Measurements from ENCODE around the gene FBXO42.

Gene FBXO42

DNA sequence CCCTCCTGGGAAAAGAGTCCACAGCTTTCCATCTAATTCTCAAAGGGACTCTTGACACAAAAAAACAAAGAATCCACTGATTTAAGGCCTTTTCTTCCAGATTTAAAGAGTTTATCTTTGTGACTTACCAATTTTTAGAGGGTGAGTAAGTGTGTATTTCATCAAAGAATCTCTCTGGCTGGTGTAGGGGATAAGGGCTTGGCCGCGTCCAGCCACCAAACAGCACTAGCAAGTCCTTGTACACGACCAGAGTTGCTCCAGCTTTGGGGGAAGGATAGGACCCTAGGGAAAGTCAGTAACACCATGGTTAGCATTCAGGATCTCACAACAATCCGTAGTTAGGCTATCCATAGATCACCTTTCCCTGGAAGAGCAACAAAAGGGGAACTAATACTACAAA lies 95.8 kb downstream of the FBXO42 start:
- TF ChIP-seq POU2F2 (IDR thresholded peaks at IDR 0.05; ENCODE audit: low read depth, low read length) (no peak), TAF1 (IDR thresholded peaks at IDR 0.05; ENCODE audit: low read depth, low read length) (no peak), SPI1 (IDR thresholded peaks at IDR 0.05; ENCODE audit: low read depth, low read length) (no peak), POLR2AphosphoS5 (IDR thresholded peaks at IDR 0.05; ENCODE audit: low read depth, low read length) (no peak), POLR2A (IDR thresholded peaks at IDR 0.05; ENCODE audit: low read depth, low read length) (no peak), PAX5 (IDR thresholded peaks at IDR 0.05; ENCODE audit: insufficient read depth, low read length, severe bottlenecking) (no peak)
- no peak for FAIRE-seq
- no peak for DNase-seq (ENCODE audit: insufficient read length, low spot score)

DNA sequence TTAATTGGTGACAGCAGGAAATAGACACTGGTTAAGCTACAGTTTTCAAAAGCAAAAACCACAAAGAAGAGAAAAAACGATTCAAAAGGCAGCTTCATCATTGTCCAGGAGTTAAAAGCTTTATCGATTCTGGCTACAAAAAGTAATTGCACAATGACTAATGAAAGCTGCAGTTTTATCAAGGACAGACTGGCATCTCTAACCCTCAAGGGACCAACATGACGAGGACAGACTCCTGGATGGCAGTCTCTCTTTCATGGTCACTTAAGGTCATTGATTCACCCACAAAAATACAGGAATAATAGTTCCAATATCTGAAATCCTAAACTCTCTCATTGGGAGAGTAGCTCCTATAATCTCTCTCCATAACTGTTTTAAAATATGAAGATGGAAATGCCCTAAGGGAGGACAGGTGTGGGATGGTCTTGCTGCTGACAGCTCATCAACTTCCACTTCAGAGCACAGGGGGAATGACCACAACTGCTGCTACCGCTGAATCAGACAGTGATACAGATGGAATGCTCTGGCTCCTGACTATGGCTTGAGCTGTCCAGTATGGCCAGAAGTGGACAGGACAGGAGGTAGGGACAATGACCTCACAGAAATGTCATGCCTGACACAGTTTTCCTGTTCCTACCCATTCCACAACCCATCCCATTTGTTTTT lies 97.9 kb downstream of the FBXO42 start:
- FAIRE-seq = no peak
- TF ChIP-seq POLR2A (IDR thresholded peaks at IDR 0.05; ENCODE audit: low read depth, low read length) = no peak
- TF ChIP-seq POLR2AphosphoS5 (IDR thresholded peaks at IDR 0.05; ENCODE audit: low read depth, low read length) = no peak
- DNase-seq (ENCODE audit: insufficient read length, low spot score) = no peak

GRCh38 chr1:16253332-16253922 lies 98.9 kb downstream of the FBXO42 start:
- FAIRE-seq (no peak), DNase-seq (ENCODE audit: insufficient read length, low spot score) (no peak)
- no peak for TF ChIP-seq POLR2A (IDR thresholded peaks at IDR 0.05; ENCODE audit: low read depth, low read length)
- no peak for TF ChIP-seq POU2F2 (IDR thresholded peaks at IDR 0.05; ENCODE audit: low read depth, low read length)
- no peak for TF ChIP-seq SPI1 (IDR thresholded peaks at IDR 0.05; ENCODE audit: low read depth, low read length)
- TF ChIP-seq TAF1 (IDR thresholded peaks at IDR 0.05; ENCODE audit: low read depth, low read length) = no peak
- TF ChIP-seq POLR2AphosphoS5 (IDR thresholded peaks at IDR 0.05; ENCODE audit: low read depth, low read length) = no peak
- no peak for TF ChIP-seq PAX5 (IDR thresholded peaks at IDR 0.05; ENCODE audit: insufficient read depth, low read length, severe bottlenecking)

- TF ChIP-seq POLR2A (IDR thresholded peaks at IDR 0.05; ENCODE audit: low read depth, low read length) (no peak), TAF1 (IDR thresholded peaks at IDR 0.05; ENCODE audit: low read depth, low read length) (no peak), PAX5 (IDR thresholded peaks at IDR 0.05; ENCODE audit: insufficient read depth, low read length, severe bottlenecking) (no peak), SPI1 (IDR thresholded peaks at IDR 0.05; ENCODE audit: low read depth, low read length) (no peak), POU2F2 (IDR thresholded peaks at IDR 0.05; ENCODE audit: low read depth, low read length) (no peak), POLR2AphosphoS5 (IDR thresholded peaks at IDR 0.05; ENCODE audit: low read depth, low read length) (no peak)
- DNase-seq (ENCODE audit: insufficient read length, low spot score) = no peak
- FAIRE-seq = no peak
These were observed 99.4 kb downstream of the FBXO42 start for GRCh38 chr1:16252912-16253311.

- no peak for TF ChIP-seq TAF1 (IDR thresholded peaks at IDR 0.05; ENCODE audit: low read depth, low read length)
- TF ChIP-seq POLR2A (IDR thresholded peaks at IDR 0.05; ENCODE audit: low read depth, low read length) = no peak
- TF ChIP-seq SPI1 (IDR thresholded peaks at IDR 0.05; ENCODE audit: low read depth, low read length) = no peak
- TF ChIP-seq POU2F2 (IDR thresholded peaks at IDR 0.05; ENCODE audit: low read depth, low read length) = no peak
- no peak for TF ChIP-seq POLR2AphosphoS5 (IDR thresholded peaks at IDR 0.05; ENCODE audit: low read depth, low read length)
- TF ChIP-seq PAX5 (IDR thresholded peaks at IDR 0.05; ENCODE audit: insufficient read depth, low read length, severe bottlenecking) = no peak
- no peak for DNase-seq (ENCODE audit: insufficient read length, low spot score)
- FAIRE-seq = no peak
These were observed 100.9 kb downstream of the FBXO42 start for GRCh38 chr1:16251381-16251780.

DNA sequence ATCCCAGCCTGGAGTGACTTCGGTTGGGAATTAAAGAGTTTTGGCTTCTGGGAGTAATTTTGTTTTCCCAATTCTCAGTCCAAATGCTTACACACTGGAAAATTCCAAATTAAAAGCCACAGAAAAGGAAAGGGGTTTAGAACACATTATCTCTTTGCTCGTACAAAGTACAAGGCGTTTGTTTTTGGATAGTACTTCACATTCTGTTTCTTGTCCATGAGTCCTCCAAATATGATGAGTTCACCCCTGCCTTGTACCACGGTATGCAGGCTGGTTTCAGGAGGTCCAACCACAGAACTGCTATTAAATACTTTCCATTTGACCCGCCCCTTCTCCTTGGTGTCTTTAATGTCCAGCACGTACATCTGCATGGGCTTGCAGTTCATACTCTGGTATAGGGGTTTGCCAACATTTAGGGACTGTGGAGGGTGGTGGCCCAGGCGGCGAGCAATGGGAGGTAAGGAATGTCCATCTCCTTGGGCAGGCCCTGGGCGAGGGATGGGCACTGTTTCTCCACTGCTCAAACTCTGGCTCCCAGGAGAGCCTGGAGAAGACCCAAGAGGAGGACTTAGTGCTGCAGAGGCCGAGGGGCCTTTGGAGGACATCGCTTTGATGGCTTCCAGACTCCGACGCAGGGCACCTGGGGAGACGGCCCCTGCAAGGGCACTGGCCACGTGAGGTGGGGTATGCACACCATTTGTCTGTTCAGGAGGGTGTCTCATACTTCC lies 101.6 kb downstream of the FBXO42 start:
- FAIRE-seq (no peak), DNase-seq (ENCODE audit: insufficient read length, low spot score) (no peak)
- no peak for TF ChIP-seq PAX5 (IDR thresholded peaks at IDR 0.05; ENCODE audit: insufficient read depth, low read length, severe bottlenecking)
- no peak for TF ChIP-seq SPI1 (IDR thresholded peaks at IDR 0.05; ENCODE audit: low read depth, low read length)
- no peak for TF ChIP-seq POU2F2 (IDR thresholded peaks at IDR 0.05; ENCODE audit: low read depth, low read length)
- TF ChIP-seq POLR2A (IDR thresholded peaks at IDR 0.05; ENCODE audit: low read depth, low read length) = no peak
- no peak for TF ChIP-seq TAF1 (IDR thresholded peaks at IDR 0.05; ENCODE audit: low read depth, low read length)
- no peak for TF ChIP-seq POLR2AphosphoS5 (IDR thresholded peaks at IDR 0.05; ENCODE audit: low read depth, low read length)

DNA sequence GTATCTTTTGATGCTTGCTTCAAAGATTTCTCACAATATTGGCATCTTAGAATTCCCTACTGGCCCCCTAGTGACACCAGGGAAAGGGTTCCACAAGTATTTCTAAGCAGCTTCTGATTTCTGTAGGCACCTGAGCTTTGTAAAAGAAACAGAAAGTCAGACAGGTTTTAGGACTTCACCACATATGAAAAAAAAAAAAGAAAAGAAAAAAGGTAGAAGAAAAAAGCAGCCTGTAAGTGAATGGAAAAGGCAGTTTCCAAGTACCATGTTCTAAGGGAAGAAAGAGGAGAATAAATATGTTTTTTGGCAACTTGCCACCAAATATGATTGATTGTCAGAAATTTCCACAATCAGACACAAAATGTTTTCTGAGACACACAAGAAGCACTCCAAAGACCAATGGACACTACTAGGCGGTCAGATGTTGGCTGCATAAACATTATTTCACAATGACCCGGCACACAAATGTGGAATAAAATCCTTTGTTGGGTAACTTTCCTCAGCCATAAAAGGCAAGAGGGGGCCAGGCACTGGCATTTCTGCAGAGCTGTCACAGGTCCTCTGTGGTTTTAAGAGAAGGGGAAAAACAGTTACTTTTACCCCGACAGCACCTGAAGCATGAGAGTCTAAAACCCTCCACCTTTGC lies 102.6 kb downstream of the FBXO42 start:
- no peak for FAIRE-seq
- TF ChIP-seq PAX5 (IDR thresholded peaks at IDR 0.05; ENCODE audit: insufficient read depth, low read length, severe bottlenecking) = no peak
- TF ChIP-seq POLR2A (IDR thresholded peaks at IDR 0.05; ENCODE audit: low read depth, low read length) = no peak
- TF ChIP-seq POLR2AphosphoS5 (IDR thresholded peaks at IDR 0.05; ENCODE audit: low read depth, low read length) = no peak
- TF ChIP-seq TAF1 (IDR thresholded peaks at IDR 0.05; ENCODE audit: low read depth, low read length) = no peak
- TF ChIP-seq SPI1 (IDR thresholded peaks at IDR 0.05; ENCODE audit: low read depth, low read length) = no peak
- no peak for TF ChIP-seq POU2F2 (IDR thresholded peaks at IDR 0.05; ENCODE audit: low read depth, low read length)
- DNase-seq (ENCODE audit: insufficient read length, low spot score) = no peak

- DNase-seq (ENCODE audit: insufficient read length, low spot score) (peak; percentile 56), FAIRE-seq (peak; percentile 87)
- TF ChIP-seq PAX5 (IDR thresholded peaks at IDR 0.05; ENCODE audit: insufficient read depth, low read length, severe bottlenecking) = peak; percentile 62
- TF ChIP-seq SPI1 (IDR thresholded peaks at IDR 0.05; ENCODE audit: low read depth, low read length) = 0 out of 2 replicates have a peak, but pooled peaks have one; percentile 2
- no peak for TF ChIP-seq POU2F2 (IDR thresholded peaks at IDR 0.05; ENCODE audit: low read depth, low read length)
- no peak for TF ChIP-seq POLR2A (IDR thresholded peaks at IDR 0.05; ENCODE audit: low read depth, low read length)
These were observed 103.4 kb downstream of the FBXO42 start for GRCh38 chr1:16248603-16249516.
